ENCODE measurements around the gene TTLL12. TPM values are rescaled to one million over a fixed set of nuclear protein-coding genes. Genes with fewer than 3 reads are reported as not detected.

Gene TTLL12
- total and polyA plus RNA-seq, 2 of the 8 experiments (the other 6 are each of a cell fraction or from before 2014, with no cell fraction given) = 101 to 124 TPM

GRCh38 chr22:43182118-43182517 lies 4.8 kb downstream of the TTLL12 start (continued):
- TF ChIP-seq ZNF274 (IDR thresholded peaks at IDR 0.05; ENCODE audit: borderline replicate concordance, extremely low read depth, low read length) (no peak), MAX (IDR thresholded peaks at IDR 0.05) (no peak)
